HUDEP-2 (cell line): ENCODE data around the gene CANT1.
A peak's percentile ranks its signal among the peaks of the same experiment; 100 is the strongest.
"Not testable (repeated sequence)": the region's sequence is repeated elsewhere in the genome, so short reads cannot be mapped to it uniquely, and the experiment has no call there.

Source experiments
- DNase-seq, 76 experiments: peaks; one replicate each; lab custom pipeline; 2025; ENCODE audit not compliant: unreplicated experiment in 76 of 76; lab: John Stamatoyannopoulos, UW

CANT1 gene

DNA sequence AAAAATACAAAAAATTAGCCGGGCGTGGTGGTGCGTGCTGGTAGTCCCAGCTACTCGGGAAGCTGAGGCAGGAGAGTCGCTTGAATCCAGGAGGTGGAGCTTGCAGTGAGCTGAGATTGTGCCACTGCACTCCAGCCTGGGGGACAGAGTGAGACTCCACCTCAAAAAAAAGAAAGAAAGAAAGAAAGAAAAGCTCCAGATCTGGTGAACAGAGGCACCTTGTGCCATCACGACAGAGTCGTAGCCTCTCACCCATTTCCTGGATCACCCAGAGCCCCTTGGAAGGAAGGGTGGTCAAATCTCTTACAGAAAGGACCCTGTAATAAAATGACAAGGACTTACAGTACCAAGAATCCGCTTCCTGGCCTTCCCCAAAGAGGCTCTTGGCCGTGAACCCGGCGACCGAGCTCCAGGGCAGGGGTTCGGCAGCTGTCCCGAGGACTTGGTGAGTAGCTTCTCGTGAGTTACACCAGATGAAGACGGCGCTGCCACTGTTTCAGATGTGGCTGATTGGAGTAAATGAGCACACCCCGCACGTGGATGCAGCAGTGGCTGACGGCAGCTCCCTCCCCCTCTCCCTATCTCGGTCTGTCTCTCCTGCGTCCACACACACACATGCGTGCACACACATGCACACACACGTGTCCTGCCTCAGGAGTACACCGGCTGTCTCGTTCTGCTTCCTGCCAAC lies 43.3 kb downstream of the CANT1 start:
- no peak for DNase-seq

GRCh38 chr17:78965491-78965924 lies 44.1 kb downstream of the CANT1 start:
- DNase-seq: no peak

DNA sequence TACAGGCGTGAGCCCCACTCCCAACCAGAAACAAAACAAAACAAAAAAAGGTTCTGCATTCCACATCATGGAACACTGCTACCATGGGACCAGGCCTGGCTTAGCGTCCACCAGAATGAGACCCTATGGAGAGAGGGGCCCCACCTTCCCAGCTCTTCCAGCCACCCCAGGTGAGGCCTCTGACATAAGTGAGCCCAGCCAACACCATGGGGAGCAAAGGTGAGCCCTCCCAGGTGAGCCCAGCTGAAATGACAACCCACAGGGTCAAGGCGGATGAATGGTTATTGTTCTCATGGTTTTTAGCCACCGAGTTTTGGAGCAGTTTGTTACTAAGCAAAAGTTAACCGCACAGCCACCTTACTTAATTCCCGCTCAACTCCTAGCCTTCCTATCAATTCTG lies 46.2 kb downstream of the CANT1 start:
- DNase-seq: no peak

- not testable (repeated sequence) for DNase-seq
These were observed 46.6 kb downstream of the CANT1 start for GRCh38 chr17:78962984-78963348.

- no peak for DNase-seq
These were observed 47.1 kb downstream of the CANT1 start for GRCh38 chr17:78962345-78962983.

DNA sequence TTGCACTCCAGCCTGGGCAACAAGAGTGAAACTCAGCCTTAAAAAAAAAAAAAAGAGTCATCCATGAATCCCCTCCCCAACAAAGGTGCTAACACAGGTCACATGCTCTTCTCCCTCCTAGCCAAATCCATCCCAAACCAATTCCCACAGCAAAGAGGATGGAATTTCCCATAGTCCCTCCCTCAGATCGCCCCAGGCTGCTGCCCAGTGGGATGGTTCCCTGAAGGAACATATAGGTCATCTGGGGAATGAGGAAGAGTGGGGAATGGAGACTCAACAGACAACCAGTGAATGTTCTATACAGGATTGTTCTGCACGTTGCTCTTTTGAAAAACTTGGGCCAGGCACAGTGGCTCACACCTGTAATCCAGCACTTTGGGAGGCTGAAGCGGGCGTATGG lies 48.0 kb downstream of the CANT1 start:
- no peak for DNase-seq

DNA sequence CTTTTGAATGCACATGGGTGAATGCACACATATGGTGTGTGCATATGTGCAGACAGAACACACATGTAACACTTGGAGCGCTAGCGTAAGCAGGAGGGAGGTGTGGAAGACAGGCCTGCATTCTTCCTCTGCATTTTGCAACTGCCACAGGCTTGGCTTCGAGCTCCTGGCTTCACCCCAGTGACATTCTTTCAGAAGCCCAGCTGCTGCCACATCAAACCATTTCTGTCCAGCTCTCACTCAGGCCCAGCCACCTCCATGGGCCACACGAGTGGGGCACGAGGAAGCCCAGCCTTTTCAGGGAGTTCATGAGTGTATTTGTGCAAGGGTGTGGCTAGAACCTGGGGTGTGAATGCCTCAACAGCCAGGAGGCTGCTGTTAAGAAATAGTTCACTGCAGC lies 48.6 kb downstream of the CANT1 start:
- no peak for DNase-seq

DNA sequence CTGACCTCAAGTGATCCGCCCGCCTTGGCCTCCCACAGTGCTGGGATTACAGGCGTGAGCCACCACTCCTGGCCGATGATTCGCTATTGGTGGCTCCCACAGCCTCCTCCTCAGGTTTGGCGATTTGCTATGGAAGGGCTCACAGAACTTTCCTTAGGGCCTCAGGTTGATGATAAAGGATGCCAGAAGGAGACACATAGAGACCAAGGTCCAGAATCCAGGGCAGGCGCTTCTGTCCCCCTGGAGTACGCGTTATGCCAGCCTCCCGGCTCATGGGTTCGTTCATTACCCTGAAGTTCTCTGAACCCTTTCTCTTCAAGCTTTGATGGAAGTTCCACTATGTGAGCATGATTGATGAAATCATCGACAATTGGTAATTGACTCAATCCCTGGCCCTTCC lies 49.8 kb downstream of the CANT1 start:
- DNase-seq: no peak

DNA sequence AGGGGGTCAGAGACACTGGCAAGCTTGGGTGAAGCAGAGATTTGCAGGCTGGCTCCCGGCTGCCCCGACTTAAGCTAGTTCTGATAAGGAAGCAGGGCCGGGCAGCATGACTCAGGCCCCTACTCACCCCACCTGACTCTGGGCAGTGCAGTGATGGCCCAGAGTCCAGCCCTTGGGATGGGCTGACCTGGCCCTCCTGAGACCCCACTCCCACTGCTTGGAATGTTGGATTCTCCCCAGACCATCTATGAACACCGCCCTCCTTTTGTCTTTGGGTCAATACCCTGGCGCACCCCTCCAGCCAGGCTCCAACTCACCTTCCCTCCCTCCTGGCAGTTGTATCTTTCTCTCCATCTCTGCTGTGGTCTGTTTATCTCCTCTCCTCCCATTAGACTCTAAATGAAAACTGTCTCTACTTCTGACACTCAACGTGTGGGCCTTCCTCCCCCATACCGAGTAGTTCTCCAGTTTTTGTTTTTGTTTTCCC lies 50.9 kb downstream of the CANT1 start:
- peak in 4 of 76 experiments; percentile 9 to 40 (median 17) for DNase-seq

GRCh38 chr17:78957128-78957527 lies 52.4 kb downstream of the CANT1 start:
- DNase-seq: no peak

DNA sequence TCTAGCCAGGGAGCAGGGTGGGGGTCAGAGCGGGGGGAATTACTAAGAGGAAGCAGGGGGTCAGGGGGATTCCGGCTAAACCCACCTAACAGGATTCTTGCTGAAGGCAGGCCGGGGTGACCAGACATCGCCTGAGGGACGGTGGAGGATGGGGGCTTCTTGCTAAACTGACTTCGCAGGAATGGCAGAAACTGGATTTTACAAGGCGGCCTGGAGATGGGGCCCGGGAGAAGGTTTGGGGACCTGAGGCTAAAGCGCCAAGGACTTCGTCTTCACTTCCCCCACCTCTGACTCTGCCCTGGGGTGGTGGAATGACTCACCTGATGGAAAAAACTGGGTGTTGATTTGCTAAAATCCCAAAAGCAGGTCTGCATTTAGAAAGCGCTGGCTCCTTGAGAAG lies 53.3 kb downstream of the CANT1 start:
- DNase-seq: no peak

- no peak for DNase-seq
These were observed 54.9 kb downstream of the CANT1 start for GRCh38 chr17:78954684-78955083.

GRCh38 chr17:78953356-78954350 lies 55.9 kb downstream of the CANT1 start:
- DNase-seq: no peak

GRCh38 chr17:78952706-78953105 lies 56.9 kb downstream of the CANT1 start:
- no peak for DNase-seq

- DNase-seq: no peak
These were observed 57.5 kb downstream of the CANT1 start for GRCh38 chr17:78951967-78952551.

- no peak for DNase-seq
These were observed 58.7 kb downstream of the CANT1 start for GRCh38 chr17:78950870-78951269.

DNA sequence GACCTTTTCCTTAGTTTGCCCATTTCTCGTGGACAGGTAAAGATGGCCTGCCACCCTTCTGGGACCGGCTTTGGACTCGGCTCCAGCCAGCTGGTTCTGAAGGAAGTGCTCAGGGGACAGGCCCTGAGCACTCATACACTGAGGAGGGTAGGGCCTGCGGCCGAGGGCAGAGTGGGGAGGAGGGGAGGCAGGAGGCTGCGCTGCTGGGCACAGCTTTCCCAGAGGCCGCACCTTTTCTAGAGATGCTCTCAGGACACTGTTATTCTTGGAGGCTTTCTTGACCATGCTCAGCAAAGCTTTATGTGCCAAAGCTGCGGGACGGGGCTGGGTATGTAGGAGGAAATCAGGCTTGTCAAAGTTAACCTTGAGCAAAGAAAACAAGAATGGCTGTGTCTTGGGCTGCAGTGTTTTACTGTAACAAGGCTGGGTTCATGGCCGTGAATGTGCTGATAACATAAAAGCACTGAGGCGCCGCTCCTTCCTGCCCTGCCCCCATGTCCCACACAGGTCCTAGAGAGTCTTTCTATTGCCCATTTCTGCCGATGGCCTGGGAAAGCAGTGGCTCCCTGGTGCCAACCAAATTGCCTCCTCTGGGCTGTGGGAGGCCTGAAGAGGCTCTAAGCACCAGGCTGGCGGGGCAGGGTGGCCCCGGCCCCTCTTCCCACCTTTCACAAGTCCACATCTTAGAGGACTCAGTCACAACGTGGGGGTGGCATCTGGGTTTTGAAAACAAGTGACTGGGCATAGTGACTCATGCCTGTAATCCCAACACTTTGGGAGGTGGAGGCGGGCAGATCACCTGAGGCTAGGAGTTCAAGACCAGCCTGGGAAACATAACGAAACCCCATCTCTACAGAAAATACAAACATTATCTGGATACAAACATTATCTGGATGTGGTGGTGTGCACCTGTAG lies 62.1 kb downstream of the CANT1 start:
- no peak for DNase-seq

DNA sequence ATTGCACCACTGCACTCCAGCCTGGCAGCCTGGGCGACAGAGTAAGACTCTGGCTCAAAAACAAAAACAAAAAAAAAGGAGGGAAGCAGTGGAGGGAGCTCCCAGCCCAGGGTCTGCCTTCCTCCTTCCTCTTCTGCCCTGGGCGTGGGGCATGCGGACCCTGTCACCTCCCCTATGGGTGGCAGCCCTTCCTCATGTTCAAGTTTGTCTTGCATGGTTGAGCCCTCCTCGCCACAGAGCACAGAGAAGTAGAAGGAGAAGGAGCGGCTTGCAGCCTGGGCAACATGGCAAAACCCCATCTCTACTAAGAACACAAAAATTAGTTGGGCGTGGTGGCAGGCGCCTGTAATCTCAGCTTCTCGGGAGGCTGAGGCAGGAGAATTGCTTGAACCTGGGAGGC lies 62.9 kb downstream of the CANT1 start:
- DNase-seq: no peak

DNA sequence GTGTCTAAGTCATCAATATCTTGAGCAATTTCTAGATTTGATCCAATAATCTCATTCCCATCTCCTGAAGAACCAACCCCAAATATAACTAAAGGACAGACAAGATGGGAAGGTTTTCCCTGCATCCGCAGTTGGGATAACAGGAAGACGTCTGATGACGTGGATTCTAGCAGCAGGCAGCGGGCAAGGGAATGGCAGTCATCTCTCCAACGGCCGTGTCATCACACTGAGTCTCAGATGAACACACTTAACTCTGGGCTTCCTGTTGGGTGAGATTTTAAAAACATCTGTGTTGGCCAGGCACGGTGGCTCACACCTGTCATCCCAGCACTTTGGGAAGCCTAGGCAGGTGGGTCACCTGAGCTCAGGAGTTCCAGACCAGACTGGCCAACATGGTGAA lies 63.4 kb downstream of the CANT1 start:
- DNase-seq: no peak

- not testable (repeated sequence) for DNase-seq
These were observed 64.1 kb downstream of the CANT1 start for GRCh38 chr17:78945455-78945854.
